HG03342 (cell line): ENCODE results near the gene KANSL1.

Experiments
- ATAC-seq: cut with Tn5 transposase; IDR thresholded peaks from one replicate; pipeline ENCODE4 v1.9.1; 2021; ENCODE audit warnings: mild to moderate bottlenecking, moderate library complexity; ENCODE audit not compliant: unreplicated experiment

The KANSL1 gene

GRCh38 chr17:46141645-46142044 is 51.6 kb downstream of the KANSL1 start:
- ATAC-seq, result no peak

- no peak for ATAC-seq
These were observed 52.5 kb downstream of the KANSL1 start for GRCh38 chr17:46140645-46141197.

- no peak for ATAC-seq
These were observed 53.6 kb downstream of the KANSL1 start for GRCh38 chr17:46139432-46140210.

GRCh38 chr17:46138473-46138872 is 54.8 kb downstream of the KANSL1 start:
- ATAC-seq, result no peak

GRCh38 chr17:46136820-46137219 is 56.4 kb downstream of the KANSL1 start:
- no peak for ATAC-seq

GRCh38 chr17:46135879-46136563 is 57.2 kb downstream of the KANSL1 start:
- ATAC-seq, result no peak

GRCh38 chr17:46135126-46135812 is 58.0 kb downstream of the KANSL1 start:
- ATAC-seq, result no peak

- ATAC-seq, result no peak
These were observed 63.9 kb downstream of the KANSL1 start for GRCh38 chr17:46129302-46129701.

- no peak for ATAC-seq
These were observed 64.8 kb downstream of the KANSL1 start for GRCh38 chr17:46128453-46128852.

- no peak for ATAC-seq
These were observed 65.7 kb downstream of the KANSL1 start for GRCh38 chr17:46127524-46127923.

- no peak for ATAC-seq
These were observed 66.4 kb downstream of the KANSL1 start for GRCh38 chr17:46126840-46127239.

GRCh38 chr17:46125831-46126230 is 67.4 kb downstream of the KANSL1 start:
- no peak for ATAC-seq

- ATAC-seq, result no peak
These were observed 68.3 kb downstream of the KANSL1 start for GRCh38 chr17:46124695-46125592.

GRCh38 chr17:46123607-46124006 is 69.6 kb downstream of the KANSL1 start:
- no peak for ATAC-seq

GRCh38 chr17:46122486-46122871 is 70.8 kb downstream of the KANSL1 start:
- no peak for ATAC-seq

- no peak for ATAC-seq
These were observed 71.3 kb downstream of the KANSL1 start for GRCh38 chr17:46121841-46122485.

- no peak for ATAC-seq
These were observed 72.0 kb downstream of the KANSL1 start for GRCh38 chr17:46121165-46121764.

- ATAC-seq, result no peak
These were observed 72.7 kb downstream of the KANSL1 start for GRCh38 chr17:46120537-46120936.

GRCh38 chr17:46120078-46120477 is 73.2 kb downstream of the KANSL1 start:
- no peak for ATAC-seq

- ATAC-seq, result no peak
These were observed 74.3 kb downstream of the KANSL1 start for GRCh38 chr17:46118964-46119363.
